DMS114 treated with DMSO at 0.1 percent for 48 hours (cell line): ENCODE measurements around the gene PRKCH.

Source experiments
- DNase-seq: peaks from one replicate; lab custom pipeline; 2025; ENCODE audit not compliant: unreplicated experiment; lab: John Stamatoyannopoulos, UW

The PRKCH gene

GRCh38 chr14:61486930-61487495 lies 165.6 kb downstream of the PRKCH start:
- DNase-seq, result no peak

DNA sequence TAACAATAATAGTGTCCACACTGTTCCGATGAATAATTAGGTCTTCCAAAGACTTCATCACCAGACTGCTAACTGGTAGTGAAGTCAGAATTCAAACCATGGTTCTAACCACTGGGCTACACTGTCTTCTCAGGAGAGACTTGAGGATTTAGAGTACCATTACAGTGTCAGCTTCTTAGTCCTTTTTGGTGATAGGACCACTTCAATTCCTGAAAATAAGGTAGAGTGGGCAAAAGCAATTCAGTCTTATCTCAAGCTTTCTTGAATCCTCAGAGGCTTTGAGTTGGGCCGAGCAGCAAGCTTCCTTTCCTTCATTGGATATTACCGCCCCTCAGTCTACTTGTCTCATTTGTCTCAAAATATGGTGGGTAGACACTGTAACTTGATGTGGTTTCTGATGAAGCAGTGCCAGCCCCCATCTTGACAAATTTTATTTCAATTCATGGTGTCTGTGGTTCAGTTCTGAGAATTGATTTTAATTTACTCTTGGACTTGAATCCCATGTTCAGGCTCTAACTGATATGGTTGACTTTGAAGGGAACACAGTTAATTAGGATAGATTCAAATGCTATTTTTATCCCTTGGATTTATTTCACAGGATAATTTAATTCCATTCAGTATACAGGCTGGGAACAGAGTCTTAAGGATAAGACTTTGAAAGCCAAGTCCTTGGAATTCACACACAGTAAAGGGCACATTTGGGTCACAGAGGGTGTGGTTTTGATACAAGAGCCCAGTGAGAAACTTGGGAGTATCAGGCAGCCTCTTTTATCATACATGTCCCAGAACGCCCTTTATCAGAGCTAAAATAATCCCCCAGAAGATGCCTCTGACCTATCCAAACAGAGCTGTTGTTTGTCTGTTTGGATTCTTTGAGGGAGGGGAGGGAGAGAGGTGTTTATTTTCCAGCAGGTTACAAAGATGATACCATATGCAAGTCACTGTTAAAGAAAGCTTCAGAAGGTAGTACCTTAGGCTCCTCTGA lies 167.3 kb downstream of the PRKCH start:
- DNase-seq, result no peak

DNA sequence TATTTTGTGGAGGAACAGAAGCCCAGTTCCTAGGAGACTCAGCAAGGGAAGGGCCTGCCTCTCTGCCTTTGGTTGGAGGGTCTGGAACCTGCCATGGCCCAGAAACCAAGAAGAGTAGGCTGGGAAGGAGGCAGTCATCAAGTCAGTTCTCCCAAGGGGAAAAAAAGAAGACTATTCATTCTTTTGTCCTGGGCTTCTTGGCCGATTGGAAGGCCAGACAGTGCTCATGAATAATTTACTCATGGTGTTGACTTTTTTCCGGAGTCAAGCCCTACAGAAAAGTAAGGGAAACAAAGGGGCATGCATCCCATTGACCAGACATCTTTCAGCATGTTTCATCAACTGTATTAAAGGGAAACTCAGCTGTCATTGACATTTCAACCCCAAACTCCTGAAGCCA lies 168.1 kb downstream of the PRKCH start:
- no peak for DNase-seq

- DNase-seq, result no peak
Observed at GRCh38 chr14:61489932-61490331, 168.6 kb downstream of the PRKCH start.

- no peak for DNase-seq
Observed at GRCh38 chr14:61491224-61491623, 169.8 kb downstream of the PRKCH start.

GRCh38 chr14:61491876-61492434 lies 170.6 kb downstream of the PRKCH start:
- DNase-seq, result no peak

DNA sequence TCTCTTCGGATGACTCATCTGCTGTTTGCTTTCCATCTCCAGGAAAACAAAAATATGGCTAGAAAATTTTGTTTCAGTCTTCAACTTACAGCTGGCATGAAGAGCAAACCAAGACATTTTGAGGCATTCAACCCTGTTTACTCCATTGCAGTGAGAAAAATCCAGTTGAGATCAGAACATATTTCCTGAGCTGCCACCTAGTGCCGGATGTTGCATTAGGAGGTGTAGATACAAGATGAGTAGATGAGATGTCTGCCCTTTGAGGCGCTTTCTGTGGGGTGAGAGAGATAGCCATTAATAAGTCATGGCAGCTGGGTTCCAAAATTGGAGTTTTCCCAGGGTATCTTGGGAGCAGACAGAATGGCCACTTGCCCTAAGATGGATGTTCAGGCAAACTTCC lies 171.1 kb downstream of the PRKCH start:
- DNase-seq, result no peak

GRCh38 chr14:61493239-61493638 lies 171.9 kb downstream of the PRKCH start:
- no peak for DNase-seq

- DNase-seq, result no peak
Observed at GRCh38 chr14:61494018-61494417, 172.6 kb downstream of the PRKCH start.

DNA sequence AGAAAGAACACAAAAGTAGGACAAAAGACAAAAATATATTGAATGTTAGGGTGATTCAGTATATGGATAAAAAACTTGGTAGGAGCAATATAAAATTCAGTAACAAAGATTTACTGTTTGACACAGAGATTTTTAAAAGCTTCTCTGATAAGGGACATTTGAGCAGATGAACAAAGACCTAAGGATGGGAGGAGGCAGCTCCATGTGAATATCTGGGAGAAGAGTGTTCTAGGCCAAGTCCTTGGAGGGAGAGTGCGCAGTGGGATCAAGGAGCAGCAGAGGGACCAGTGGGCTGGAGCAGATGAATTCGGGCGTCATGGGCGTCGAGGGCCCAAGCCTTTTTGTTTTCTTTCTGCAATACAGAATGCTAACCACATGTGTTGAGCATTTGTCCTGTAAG lies 174.4 kb downstream of the PRKCH start:
- DNase-seq, result no peak

GRCh38 chr14:61498303-61498702 lies 176.9 kb downstream of the PRKCH start:
- no peak for DNase-seq

DNA sequence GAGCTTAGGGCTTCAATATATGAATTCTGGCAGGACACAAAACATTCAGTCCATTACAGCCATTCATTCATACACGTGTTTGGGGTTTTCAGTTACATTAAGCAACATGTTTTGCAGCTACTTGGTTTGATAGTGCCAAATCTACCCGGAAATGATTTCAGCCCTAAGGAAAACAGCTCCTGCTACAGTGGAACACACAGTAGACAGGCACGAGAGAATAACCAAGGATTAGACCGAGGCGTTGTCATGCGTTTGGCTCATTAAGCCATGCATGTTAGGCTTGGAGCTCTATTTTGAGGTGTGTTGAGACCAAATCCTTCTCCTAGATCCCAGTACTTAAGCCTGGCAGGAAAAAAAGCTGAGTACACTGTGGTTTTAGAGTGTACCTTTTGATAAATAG lies 177.4 kb downstream of the PRKCH start:
- no peak for DNase-seq

DNA sequence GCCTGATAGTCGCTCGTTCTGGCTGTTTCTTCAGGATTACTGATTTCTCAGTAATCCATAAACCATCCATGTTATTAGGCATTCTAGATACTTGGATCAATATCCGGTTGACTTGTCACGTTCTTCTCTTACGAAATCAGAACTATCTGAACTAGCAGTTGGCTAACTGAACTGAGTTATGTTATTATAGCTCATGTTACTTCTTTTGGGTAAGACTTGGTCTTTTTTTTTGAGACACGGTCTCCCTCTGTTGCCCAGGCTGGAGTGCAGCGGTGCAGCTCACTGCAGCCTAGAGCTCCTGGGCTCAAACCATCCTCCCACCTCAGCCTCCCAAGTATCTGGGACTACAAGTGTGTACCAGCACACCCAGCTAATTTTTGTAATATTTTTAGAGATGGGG lies 178.6 kb downstream of the PRKCH start:
- no peak for DNase-seq

DNA sequence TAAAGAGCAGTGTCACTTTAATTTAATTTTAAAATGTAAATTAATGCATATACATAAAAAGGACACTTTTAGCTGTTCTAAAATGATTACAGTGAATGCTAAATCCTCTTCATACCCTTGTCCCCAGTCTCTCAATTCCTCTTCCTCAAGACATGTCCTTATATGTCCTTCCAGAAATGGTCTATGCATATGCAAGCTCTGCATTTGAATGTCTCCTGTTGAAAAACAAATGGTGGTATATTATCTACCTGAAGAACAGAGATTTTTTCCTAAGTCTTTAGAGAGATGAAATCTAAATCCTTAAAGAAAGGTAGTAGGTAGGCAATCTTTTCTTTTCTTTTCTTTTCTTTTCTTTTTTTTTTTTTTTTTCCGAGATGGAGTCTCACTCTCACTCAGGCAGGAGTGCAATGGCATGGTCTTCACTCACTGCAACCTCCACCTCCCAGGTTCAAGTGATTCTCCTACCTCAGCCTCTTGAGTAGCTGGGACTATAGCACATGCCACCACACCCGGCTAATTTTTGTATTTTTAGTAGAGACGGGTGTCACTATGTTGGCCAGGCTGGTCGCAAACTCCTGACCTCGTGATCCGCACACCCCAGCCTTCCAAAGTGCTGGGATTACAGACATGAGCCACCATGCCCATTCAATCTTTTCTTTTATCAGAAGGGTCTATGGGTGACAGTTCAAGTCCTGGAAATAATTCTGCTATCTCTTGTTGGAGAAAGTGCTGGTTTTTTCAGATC lies 180.5 kb downstream of the PRKCH start:
- no peak for DNase-seq

GRCh38 chr14:61502459-61503093 lies 181.2 kb downstream of the PRKCH start:
- DNase-seq, result no peak

DNA sequence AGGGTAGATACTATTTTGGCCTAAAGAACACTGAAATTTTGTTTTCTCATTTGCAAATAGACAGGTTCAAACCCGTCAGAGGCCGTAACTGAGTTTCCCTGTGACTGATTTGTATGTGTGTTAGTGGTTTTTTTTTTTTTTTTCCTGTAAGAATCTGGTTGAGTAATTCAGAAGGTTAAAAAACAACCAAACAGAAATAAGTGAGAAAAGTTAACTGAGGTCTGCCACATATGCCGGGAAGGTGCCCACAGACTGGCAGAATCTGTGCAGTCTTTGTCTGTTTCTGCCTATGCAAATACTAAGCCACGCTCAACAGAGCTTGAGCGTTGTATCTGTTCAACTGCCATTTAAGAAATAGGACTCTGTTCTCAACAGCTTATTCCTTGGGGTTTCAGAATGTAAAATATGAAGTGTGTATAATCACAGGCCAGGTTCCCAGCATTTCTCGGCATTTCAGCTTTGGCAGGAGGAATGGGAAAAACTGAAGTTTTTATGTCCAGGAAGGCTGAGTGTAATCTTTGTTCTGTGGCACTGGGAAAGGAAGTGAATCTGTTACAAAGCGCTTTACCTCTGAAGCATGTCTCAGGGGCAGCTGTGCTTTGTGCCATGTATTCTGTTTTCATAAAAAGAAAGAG lies 181.9 kb downstream of the PRKCH start:
- DNase-seq, result no peak

- DNase-seq, result no peak
Observed at GRCh38 chr14:61504901-61505300, 183.5 kb downstream of the PRKCH start.

GRCh38 chr14:61505815-61506809 lies 184.7 kb downstream of the PRKCH start:
- DNase-seq, result no peak

DNA sequence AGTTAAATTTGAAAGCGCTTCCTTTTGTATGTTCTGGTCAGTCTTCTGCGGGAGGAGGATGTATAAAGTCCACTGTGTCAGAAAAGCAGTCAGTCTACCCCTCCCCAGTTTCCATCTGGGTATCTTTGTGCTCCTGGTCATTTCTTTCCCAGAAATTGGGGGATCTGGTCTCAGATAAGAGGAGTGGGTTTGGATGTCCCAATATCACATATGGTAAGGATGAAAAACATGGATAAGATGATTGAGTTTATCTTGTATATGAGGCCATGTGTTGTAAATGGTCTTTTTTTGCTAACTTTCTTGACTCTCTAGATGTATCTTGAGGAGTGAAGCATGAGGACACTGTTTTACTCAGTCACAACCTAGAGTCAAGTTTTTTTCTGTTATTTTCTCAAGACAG lies 187.1 kb downstream of the PRKCH start:
- DNase-seq, result no peak
